ENCODE data around the gene CCDC167.

CCDC167 gene

DNA sequence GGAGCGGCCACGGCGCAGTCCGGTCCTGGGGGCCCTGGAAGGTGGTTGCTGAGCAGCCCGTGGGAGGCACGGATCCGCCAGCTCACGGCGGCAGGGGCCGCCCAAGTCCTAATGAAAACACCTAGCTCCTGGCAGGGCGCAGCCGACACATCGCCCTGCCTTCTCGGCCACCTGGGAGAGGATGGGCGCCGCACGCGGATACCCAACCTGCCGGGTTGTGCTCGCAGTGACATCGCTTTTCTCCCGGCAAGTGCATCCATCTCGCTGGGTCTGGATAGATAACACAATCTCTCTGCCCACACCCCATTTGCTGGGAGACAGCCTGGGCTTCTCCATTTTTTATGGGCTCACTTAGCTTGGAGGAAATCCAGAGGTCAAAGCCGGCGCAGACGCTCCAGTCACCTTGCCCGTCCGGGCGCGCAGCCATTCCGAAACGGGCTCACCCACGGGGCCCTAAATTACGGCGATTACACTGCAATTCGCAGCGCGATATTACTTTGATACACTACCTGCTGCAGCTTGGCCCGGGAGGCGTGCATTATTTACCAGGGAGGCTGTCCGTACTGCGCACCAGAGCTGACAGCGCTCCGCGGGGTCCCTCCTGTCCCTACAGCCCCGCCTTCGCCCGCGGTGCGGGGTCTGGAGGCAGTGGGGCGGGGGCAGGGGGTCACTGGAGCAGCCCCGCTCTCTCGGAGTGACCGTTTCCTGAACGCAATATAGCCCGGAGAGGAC, 36.2 kb upstream of the CCDC167 start:
- H3K27ac Mint-ChIP-seq = no peak overlapping the region
- peaks cover 36% of the 10 kb centered on the region for H3K4me1 Mint-ChIP-seq
- no peaks in the 10 kb centered on the region for H3K36me3 Mint-ChIP-seq
- no peak overlapping the region for H3K4me3 Mint-ChIP-seq
- no peaks in the 10 kb centered on the region for H3K27me3 Mint-ChIP-seq
- H3K9me3 Mint-ChIP-seq = no peaks in the 10 kb centered on the region

GRCh38 chr6:37535428-37535758, 35.7 kb upstream of the CCDC167 start:
- Mint-ChIP-seq H3K27me3 (no peaks in the 10 kb centered on the region), H3K9me3 (no peaks in the 10 kb centered on the region), H3K4me3 (no peak overlapping the region), H3K36me3 (no peaks in the 10 kb centered on the region), H3K4me1 (peaks cover 35% of the 10 kb centered on the region), H3K27ac (no peak overlapping the region)

DNA sequence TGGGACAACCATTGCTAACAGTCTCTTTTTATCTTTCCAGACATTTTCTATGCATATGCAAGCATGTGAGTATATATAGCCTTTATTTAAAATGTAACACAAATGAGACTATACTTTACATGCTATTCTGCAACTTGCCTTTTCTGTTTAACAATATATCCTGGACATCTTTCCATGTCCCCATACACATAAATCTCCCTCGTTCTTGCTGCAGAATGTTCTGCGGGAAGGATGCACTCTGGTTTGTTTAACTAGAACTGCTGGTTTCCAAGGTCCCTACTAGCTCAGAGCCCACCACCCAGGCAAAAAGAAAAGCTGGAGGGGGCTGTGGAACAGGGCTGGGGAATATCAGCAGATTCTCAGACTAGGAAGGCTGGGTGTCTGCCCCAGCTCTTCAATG, 35.2 kb upstream of the CCDC167 start:
- Mint-ChIP-seq H3K27ac (no peak overlapping the region), H3K4me3 (no peak overlapping the region), H3K36me3 (no peaks in the 10 kb centered on the region), H3K4me1 (peaks cover 30% of the 10 kb centered on the region), H3K27me3 (no peaks in the 10 kb centered on the region), H3K9me3 (no peaks in the 10 kb centered on the region)

DNA sequence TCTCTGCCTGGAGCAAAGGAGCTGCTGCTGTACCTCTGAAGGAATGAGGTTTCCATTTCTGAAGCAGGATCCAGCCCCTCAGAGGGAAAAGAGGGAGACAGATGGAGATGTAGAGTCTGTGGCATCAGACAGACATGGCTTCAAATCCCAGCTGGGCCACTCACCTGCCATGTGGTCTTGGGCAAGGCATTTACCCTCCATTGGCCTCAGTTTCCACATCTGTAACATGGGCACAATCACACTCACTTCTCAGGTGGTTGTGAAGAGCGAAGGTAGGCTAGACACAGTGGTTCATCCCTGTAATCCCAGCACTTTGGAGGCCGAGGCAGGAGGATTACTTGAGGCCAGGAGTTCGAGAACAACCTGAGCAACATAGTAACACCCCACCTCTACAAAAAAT, 32.4 kb upstream of the CCDC167 start:
- Mint-ChIP-seq H3K4me1 (peaks cover 30% of the 10 kb centered on the region), H3K4me3 (no peak overlapping the region), H3K36me3 (peaks cover 3% of the 10 kb centered on the region), H3K27ac (peak overlapping the region; percentile 18), H3K27me3 (no peaks in the 10 kb centered on the region), H3K9me3 (no peaks in the 10 kb centered on the region)

DNA sequence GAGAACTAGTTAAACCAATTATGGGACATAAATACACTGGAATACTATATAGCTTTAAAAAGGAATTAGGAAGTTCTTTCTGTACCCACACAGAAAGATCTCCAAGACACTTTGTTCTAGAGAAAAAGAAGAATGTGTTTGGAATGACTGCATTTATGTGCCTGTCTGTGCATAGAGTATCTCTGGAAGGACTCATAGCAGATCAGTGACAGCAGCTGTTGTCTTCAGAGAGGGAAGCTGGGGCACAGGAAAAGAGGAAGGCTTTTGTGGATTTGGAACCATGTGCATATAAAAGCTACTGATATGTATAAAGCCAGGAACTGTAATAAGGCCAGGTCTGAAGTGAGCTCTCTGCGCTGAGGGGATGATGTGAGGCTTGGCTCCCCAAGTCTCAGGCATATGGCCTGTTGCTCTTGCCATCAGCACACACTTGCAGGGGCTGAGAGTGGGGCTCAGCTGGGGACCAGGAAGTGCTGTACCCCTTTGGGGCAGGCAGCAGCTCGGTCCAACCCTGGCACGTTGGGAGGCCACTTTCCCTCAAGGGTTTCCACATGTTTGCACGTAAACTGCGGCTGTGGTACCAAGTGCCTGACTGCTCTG, 31.8 kb upstream of the CCDC167 start:
- Mint-ChIP-seq H3K4me1 (peaks cover 36% of the 10 kb centered on the region), H3K9me3 (no peaks in the 10 kb centered on the region), H3K27me3 (no peaks in the 10 kb centered on the region), H3K4me3 (no peak overlapping the region), H3K36me3 (peaks cover 3% of the 10 kb centered on the region), H3K27ac (no peak overlapping the region)

DNA sequence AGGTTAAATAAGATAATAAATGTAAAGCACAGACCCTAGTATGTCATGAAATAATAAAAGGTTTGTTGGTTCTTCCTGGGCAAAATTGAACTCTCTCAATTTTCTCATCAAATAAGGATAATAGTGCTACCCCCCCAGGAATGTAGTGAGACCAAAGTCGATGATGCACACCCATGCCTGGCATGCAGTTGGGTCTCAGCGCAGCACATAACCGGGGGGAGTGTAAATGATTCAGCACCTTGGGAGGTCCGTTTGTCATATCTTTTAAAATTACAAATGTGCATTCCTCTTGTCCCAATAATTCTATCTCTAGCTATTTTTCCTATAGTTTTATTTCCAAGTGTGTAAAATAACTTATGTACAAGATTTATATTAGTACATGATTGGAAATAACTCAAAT, 31.3 kb upstream of the CCDC167 start:
- H3K27me3 Mint-ChIP-seq = no peaks in the 10 kb centered on the region
- no peak overlapping the region for H3K4me3 Mint-ChIP-seq
- peak overlapping the region; percentile 30 for H3K27ac Mint-ChIP-seq
- H3K36me3 Mint-ChIP-seq = peaks cover 3% of the 10 kb centered on the region
- no peaks in the 10 kb centered on the region for H3K9me3 Mint-ChIP-seq
- peaks cover 39% of the 10 kb centered on the region for H3K4me1 Mint-ChIP-seq

DNA sequence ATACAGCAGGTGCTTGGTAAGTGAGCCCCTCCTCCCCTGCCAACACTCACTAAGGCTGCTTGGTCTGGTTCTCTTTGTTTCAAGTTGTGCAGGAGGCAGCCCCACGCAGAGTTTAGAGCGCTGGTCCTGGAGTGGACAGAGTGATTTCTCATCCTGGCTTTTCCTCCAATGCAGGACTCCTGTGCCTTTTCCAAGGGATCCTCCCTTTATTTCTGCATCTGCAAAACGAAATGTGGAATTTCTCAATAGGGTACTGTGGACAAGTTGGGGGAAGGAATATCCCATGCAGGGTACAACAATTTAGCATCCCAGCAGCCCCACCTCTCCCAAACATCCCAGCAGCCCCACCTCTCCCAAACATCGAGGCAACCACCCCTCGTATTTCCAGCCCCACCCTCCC, 30.6 kb upstream of the CCDC167 start:
- no peak overlapping the region for H3K4me3 Mint-ChIP-seq
- H3K9me3 Mint-ChIP-seq = no peaks in the 10 kb centered on the region
- peaks cover 46% of the 10 kb centered on the region for H3K4me1 Mint-ChIP-seq
- H3K36me3 Mint-ChIP-seq = peaks cover 5% of the 10 kb centered on the region
- H3K27me3 Mint-ChIP-seq = no peaks in the 10 kb centered on the region
- H3K27ac Mint-ChIP-seq = no peak overlapping the region

DNA sequence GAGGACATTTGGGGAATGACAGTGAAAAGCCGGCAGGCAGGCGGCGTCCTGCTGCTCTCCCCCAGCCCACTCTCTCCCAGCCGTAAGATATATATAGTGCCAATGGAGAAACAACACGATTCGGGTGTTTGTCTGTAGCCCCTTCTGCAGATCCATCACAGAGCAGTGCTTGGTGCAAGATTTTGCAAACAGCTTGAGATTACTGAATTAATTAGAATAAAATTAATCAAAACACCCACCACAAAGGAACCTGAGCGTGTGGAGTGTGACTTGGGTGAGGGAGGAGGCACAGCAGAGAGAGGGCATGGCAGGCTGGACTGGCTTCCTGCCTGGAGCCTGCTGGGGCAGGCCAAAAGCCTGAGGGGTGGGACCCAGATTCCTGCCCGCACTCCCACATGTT, 28.8 kb upstream of the CCDC167 start:
- H3K4me3 Mint-ChIP-seq = no peak overlapping the region
- peaks cover 59% of the 10 kb centered on the region for H3K4me1 Mint-ChIP-seq
- no peak overlapping the region for H3K27ac Mint-ChIP-seq
- H3K9me3 Mint-ChIP-seq = no peaks in the 10 kb centered on the region
- H3K27me3 Mint-ChIP-seq = no peaks in the 10 kb centered on the region
- peaks cover 5% of the 10 kb centered on the region for H3K36me3 Mint-ChIP-seq

DNA sequence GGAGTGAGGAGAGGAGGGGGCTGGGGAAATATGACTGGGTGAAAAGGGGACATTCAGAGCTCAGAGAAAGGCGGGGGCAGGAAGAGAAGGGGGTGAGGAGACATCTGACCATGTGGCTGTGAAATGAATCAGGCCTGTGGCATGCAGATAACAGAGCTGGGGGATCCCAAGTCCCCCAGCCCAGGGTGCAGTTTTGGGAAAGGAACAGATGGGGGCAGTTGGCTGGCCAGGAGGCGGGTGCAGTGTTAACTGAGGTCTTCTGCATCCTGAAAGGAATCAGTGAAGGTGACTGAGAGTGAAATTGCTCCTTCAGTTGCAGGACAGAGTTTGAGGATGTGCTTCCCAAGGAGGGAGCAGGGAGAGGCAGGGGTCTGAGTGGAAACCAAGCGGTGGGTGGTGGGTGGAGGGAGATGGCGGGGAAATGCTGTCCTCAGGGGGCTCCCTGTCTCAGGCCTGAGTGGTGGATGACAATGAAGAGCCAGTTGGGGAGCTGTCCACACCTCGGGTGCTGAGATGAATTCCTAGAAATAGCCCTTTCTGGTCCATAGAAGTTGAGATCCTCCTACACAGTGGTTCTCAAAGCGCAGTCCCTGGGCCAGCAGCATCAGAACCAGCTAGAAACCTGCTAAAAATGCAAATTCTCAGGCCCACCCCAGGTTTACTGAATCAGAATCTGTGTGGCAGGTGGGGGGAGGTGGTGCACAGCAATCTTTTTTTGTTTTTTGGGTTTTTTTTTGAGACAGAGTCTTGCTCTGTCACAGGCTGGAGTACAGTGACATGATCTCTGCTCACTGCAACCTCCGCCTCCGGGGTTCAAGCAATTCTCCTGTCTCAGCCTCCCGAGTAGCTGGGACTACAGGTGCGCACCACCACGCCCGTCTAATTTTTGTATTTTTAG, 26.0 kb upstream of the CCDC167 start:
- H3K4me3 Mint-ChIP-seq = no peak overlapping the region
- no peaks in the 10 kb centered on the region for H3K27me3 Mint-ChIP-seq
- no peak overlapping the region for H3K27ac Mint-ChIP-seq
- H3K4me1 Mint-ChIP-seq = peaks cover 61% of the 10 kb centered on the region
- H3K36me3 Mint-ChIP-seq = peaks cover 8% of the 10 kb centered on the region
- H3K9me3 Mint-ChIP-seq = no peaks in the 10 kb centered on the region

DNA sequence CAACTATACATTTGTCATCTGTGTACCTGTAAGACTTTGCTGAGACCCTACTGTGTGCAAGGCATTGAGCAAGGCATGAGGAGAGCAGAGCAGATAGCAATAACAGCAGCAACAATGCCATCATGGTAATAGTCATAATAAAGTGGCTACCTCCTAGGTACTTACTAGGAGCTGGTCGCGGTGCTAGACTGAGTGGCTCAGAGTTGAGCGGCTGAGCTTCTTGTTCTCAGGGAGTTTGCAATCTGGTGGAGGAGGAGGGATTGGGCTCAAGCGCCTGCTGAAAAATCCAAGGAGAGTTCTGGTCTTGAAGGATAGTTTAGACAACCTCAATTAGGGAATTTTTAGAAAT, 25.3 kb upstream of the CCDC167 start:
- H3K4me1 Mint-ChIP-seq = peaks cover 62% of the 10 kb centered on the region
- no peaks in the 10 kb centered on the region for H3K27me3 Mint-ChIP-seq
- peaks cover 10% of the 10 kb centered on the region for H3K36me3 Mint-ChIP-seq
- no peaks in the 10 kb centered on the region for H3K9me3 Mint-ChIP-seq
- no peak overlapping the region for H3K27ac Mint-ChIP-seq
- H3K4me3 Mint-ChIP-seq = no peak overlapping the region

GRCh38 chr6:37524025-37524969, 24.6 kb upstream of the CCDC167 start:
- peak overlapping the region; percentile 23 for H3K27ac Mint-ChIP-seq
- H3K27me3 Mint-ChIP-seq = no peaks in the 10 kb centered on the region
- no peak overlapping the region for H3K4me3 Mint-ChIP-seq
- peaks cover 10% of the 10 kb centered on the region for H3K36me3 Mint-ChIP-seq
- peaks cover 65% of the 10 kb centered on the region for H3K4me1 Mint-ChIP-seq
- H3K9me3 Mint-ChIP-seq = no peaks in the 10 kb centered on the region

- Mint-ChIP-seq H3K9me3 (no peaks in the 10 kb centered on the region), H3K4me1 (peaks cover 74% of the 10 kb centered on the region), H3K36me3 (peaks cover 14% of the 10 kb centered on the region), H3K27ac (no peak overlapping the region), H3K27me3 (no peaks in the 10 kb centered on the region), H3K4me3 (no peak overlapping the region)
Observed at GRCh38 chr6:37523412-37523811, 23.7 kb upstream of the CCDC167 start.

DNA sequence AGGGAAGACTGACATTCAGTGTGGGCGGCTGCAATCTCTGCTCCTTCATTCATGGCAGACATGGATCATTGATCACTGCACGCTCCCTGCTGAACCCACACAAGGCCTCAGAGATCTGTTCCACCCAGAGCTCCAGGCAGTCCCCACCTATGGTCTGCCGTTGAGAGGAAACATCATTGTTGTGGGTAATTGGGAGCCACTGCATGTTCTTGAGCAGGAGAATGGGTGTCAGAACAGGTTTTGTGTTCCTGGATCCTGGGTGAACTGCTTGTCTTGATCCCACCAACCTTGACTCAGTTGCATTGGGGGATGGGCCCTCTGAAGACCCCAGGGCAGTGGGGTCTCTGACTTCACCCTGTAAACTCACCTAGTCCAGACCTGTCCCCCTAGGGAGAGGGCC, 23.1 kb upstream of the CCDC167 start:
- Mint-ChIP-seq H3K27ac (no peak overlapping the region), H3K9me3 (no peaks in the 10 kb centered on the region), H3K27me3 (no peaks in the 10 kb centered on the region), H3K4me1 (peaks cover 80% of the 10 kb centered on the region), H3K36me3 (peaks cover 14% of the 10 kb centered on the region), H3K4me3 (no peak overlapping the region)

GRCh38 chr6:37521674-37522073, 22.0 kb upstream of the CCDC167 start:
- H3K4me3 Mint-ChIP-seq = no peak overlapping the region
- H3K36me3 Mint-ChIP-seq = peaks cover 12% of the 10 kb centered on the region
- no peaks in the 10 kb centered on the region for H3K27me3 Mint-ChIP-seq
- peak overlapping the region; percentile 12 for H3K27ac Mint-ChIP-seq
- H3K4me1 Mint-ChIP-seq = peaks cover 82% of the 10 kb centered on the region
- H3K9me3 Mint-ChIP-seq = no peaks in the 10 kb centered on the region

DNA sequence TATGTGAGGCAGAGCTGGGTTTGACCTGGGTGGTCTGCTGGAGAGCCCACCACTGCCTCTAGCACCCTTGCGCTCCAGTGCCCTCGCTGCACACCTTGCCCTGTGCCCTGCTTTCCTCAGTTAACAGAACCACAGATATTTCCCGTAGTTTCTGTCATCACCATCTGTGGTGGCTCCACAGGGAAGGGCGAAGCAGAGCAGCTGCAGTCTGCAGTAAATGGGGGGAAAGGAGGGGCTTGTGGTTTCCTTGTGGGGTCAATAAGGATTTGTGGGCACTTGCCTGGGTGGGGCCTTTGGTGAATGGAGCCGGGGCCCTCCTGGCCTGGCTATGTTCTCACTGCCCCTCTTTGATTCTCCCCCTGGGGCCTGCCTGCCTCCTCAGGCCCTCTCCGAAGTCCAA, 21.2 kb upstream of the CCDC167 start:
- H3K36me3 Mint-ChIP-seq = peaks cover 12% of the 10 kb centered on the region
- no peaks in the 10 kb centered on the region for H3K27me3 Mint-ChIP-seq
- H3K9me3 Mint-ChIP-seq = no peaks in the 10 kb centered on the region
- peaks cover 84% of the 10 kb centered on the region for H3K4me1 Mint-ChIP-seq
- H3K27ac Mint-ChIP-seq = no peak overlapping the region
- H3K4me3 Mint-ChIP-seq = no peak overlapping the region

Measured in activated naive CD4-positive, alpha-beta T cell treated with anti-CD3 and anti-CD28 coated beads, Interleukin-2, amount 50 U/mL, for 24 hours (primary cell).